HT1080 (cell line): ENCODE data around the gene NCAPD3. TPM values are rescaled to one million over a fixed set of nuclear protein-coding genes. Genes with fewer than 3 reads are reported as not detected.
"Not testable (repeated sequence)": the region's sequence is repeated elsewhere in the genome, so short reads cannot be mapped to it uniquely, and the experiment has no call there.

Experiments
- DNase-seq: peaks from one replicate; pipeline ENCODE4 v3.0.0-alpha.2; 2015; ENCODE audit warnings: low read depth
- total RNA-seq: library from RNA; depleted of rRNA; stranded (reverse); fragments of >200 nt; shearing (Covaris generic); gene quantifications from 2 replicates; pipeline ENCODE4 v1.2.3, GENCODE V29; 2014

The NCAPD3 gene
- total RNA-seq, 1 experiment from 2014 or later, result 51.3 TPM

DNA sequence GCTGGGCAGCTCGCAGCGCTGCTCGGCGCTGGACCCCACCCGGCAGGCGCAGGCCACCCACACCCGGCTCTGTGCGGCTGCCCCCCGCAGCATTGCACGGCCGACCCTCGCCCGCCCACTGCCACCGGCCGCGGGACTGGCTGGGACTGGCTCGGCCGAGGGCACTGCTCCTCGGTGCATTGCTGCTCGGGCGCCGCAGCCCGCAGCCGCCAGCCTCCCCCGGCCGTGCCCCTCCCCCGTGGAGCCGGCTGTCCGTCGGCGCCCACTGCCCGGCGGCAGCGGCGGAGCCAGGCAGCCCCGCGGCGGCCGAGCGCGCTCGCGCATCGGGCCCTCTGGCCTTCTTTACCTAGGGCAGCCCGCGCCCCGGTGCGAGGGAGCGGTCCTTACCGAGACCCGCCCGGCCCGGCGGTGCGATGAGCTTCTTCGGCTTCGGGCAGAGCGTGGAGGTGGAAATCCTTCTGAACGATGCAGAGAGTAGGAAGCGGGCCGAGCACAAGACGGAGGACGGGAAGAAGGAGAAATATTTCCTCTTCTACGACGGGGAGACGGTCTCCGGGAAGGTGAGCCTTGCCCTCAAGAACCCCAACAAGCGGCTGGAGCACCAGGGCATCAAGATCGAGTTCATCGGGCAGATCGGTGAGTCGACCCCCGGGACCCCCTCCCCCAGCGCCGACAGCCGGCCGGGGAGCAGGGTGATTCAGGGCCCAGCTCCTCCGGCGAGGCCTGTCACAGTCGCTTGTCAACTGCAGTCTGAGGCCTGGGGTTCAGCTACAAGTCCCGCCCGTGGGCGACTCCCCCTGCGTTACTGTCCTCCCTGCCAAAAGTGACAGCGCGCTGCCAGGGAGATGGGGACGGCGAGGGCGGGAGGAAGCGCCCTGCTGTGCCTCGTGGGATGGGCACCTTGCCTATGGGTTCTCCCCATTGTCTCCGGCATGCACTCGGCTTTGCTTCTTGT, 1.2 kb upstream of the NCAPD3 start:
- peak; percentile 19 for DNase-seq

GRCh38 chr11:134223121-134223520, 646 bp downstream of the NCAPD3 start:
- no peak for DNase-seq

- no peak for DNase-seq
These were observed 7.0 kb downstream of the NCAPD3 start for GRCh38 chr11:134216816-134217215.

DNA sequence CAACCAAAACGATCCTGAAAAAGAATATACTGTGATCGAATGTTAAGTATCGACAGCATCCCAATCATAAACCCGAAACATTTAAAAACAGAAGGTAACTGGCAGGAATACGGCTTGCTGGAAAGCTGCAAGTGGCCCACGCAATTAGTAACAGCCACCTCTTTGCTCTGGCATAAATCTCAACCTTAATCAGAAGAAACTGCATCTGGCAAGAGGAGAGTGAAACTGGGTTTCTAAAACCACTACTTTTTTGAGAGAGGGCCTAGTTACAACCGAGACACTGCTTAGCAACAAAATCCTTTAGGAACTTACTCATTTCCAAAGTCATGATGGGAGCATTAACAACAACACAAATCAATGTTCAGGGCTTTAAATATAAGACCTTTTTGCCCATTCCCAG, 7.9 kb downstream of the NCAPD3 start:
- no peak for DNase-seq

DNA sequence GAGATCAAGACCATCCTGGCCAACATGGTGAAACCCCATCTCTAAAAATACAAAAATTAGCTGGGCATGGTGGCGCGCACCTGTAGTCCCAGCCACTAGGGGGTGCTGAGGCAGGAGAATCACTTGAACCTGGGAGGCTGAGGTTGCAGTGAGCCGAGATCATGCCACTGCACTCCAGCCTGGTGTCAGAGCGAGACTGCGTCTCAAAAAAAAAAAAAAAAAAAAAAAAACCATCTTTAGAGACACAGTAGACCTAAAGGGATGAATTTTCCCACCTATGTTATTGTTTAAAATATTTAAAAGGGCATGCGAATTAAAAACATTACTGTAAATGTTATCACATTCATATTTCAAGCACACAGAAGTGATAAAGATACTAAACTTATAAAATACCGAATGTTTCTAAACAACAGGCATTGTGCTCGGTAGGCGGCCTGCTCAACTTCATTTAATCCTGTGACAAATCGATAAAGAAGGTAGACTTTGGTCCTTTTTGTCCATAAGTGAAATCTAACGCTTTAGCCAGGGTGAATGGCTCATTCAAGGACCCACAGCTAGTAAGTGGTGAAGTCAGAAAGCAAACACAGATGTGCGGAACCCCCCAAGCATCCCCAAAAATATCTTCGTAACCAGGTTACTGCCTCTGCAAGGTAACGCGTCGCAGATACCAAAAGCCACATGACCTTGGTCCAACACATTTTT, 16.1 kb downstream of the NCAPD3 start:
- DNase-seq, result no peak

- no peak for DNase-seq
These were observed 17.6 kb downstream of the NCAPD3 start for GRCh38 chr11:134206185-134206584.

- DNase-seq, result no peak
These were observed 18.0 kb downstream of the NCAPD3 start for GRCh38 chr11:134205729-134206128.

- DNase-seq, result no peak
These were observed 21.1 kb downstream of the NCAPD3 start for GRCh38 chr11:134202661-134203060.

GRCh38 chr11:134200688-134201087, 23.1 kb downstream of the NCAPD3 start:
- no peak for DNase-seq

DNA sequence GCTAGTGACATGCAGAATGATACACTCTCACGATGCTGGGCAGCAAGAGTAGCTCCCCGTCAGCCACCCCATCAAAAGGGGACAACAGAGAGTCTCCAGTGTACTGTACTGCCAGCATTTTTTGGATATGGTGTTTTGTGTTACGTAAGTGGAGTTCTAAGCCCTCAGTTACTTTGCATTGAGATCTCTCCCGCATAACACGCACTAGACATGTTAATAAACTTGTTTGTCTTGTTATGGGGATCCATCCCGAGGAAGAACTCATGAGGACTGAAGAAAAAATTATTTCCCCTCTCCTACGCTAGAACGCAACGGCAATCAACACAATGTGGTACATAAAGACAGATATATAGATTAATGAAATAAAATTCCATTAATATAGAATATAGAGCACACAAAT, 24.2 kb downstream of the NCAPD3 start:
- no peak for DNase-seq

GRCh38 chr11:134196756-134197155, 27.0 kb downstream of the NCAPD3 start:
- DNase-seq, result no peak

DNA sequence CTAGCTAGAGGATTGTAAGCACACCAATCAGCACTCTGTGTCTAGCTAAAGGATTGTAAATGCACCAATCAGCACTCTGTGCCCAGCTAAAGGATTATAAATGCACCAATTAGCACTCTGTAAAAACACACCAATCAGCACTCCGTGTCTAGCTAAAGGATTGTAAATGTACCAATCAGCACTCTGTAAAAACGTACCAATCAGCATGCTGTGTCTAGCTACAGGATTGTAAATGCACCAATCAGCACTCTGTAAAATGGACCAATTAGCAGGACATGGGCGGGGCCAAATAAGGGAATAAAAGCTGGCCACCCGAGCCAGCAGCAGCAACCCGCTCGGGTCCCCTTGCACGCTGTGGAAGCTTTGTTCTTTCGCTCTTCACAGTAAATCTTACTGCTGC, 35.7 kb downstream of the NCAPD3 start:
- DNase-seq, result not testable (repeated sequence)

- no peak for DNase-seq
These were observed 42.1 kb downstream of the NCAPD3 start for GRCh38 chr11:134181707-134182106.

GRCh38 chr11:134178032-134178674, 45.6 kb downstream of the NCAPD3 start:
- no peak for DNase-seq

- DNase-seq, result no peak
These were observed 47.5 kb downstream of the NCAPD3 start for GRCh38 chr11:134176284-134176683.

DNA sequence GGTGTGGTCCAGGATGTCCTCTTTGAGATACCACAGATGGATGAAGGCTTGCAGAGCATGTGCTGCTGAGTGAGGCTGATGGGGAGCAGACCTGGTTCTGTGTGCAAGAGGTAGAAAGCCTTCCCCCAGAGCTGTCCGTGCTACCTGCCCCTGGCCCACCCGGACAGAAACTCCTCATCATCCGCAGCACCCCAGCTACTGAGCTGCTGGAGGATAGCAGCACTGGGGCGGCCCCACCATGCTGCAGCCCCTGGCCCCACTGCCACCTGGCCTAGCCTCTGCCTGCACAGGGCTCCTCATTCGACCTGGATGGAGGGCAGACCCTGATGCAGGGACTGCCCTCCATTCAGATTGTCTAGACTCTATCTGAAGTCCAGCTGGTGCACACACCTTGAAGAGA, 50.5 kb downstream of the NCAPD3 start:
- no peak for DNase-seq

GRCh38 chr11:134171951-134172350, 51.8 kb downstream of the NCAPD3 start:
- DNase-seq, result no peak

- DNase-seq, result no peak
These were observed 52.9 kb downstream of the NCAPD3 start for GRCh38 chr11:134170919-134171281.

DNA sequence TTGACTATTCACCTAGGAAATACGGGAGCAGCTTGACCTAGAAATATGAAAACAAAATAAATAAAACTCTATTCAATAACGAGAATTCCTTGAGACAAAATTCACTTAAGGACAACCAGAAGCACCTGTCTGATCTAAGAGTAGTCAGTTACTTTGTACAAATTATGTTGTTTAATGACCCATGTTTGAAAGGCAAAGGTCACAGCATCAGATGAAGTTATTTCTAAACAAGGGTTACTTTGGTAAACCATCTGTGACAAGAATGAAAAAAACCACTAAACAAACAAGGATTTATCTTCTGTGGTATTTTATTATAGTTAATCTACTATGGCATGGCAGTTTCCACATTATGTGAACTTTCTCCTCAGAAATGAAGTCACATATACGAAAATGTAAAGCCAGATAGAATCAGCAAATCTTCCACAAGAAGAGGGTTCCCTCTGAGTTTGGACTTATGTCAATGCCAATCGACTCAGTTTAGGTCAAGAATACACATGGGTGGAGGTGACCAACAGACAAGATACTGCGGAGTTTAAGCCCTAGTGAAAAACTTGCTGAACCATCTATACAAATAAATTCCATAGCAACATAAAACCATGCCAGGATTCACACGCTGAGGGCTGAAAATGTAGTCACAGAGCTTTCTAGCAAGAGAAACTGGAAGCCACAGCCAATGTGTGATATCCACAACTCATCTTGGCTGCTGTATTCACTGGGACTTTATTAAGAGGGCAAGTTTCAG, 53.4 kb downstream of the NCAPD3 start:
- DNase-seq, result no peak

GRCh38 chr11:134164490-134165370, 59.0 kb downstream of the NCAPD3 start:
- no peak for DNase-seq
